Fibroblast of the aortic adventitia (primary cell): ENCODE results near the gene PLEKHJ1. TPM values are rescaled to one million over a fixed set of nuclear protein-coding genes. Genes with fewer than 3 reads are reported as not detected.

Source experiments
- DNase-seq: peaks from one replicate; pipeline ENCODE4 v3.0.0-alpha.2; 2010; ENCODE audit warnings: low read depth
- H3K4me3 ChIP-seq: 2 replicates; pipeline ENCODE4 v1.5.1; 2011; ENCODE audit warnings: low read depth, mild to moderate bottlenecking, control low read depth, low read length, moderate library complexity
- CTCF ChIP-seq: IDR thresholded peaks from 2 replicates; pipeline ENCODE4 v1.5.1; 2011; ENCODE audit warnings: mild to moderate bottlenecking, low read length, control low read depth, inconsistent platforms; ENCODE audit not compliant: insufficient read depth
- total RNA-seq: library from RNA; depleted of rRNA; stranded (reverse); fragments of >200 nt; gene quantifications from 2 replicates; pipeline ENCODE4 v1.2.3, GENCODE V29; 2012; ENCODE audit warnings: low replicate concordance

The PLEKHJ1 gene
- total RNA-seq, 1 donor: 33.4 TPM

GRCh38 chr19:2195361-2195760 lies 40.8 kb downstream of the PLEKHJ1 start:
- DNase-seq: no peak
- TF ChIP-seq CTCF: no peak
- no peak overlapping the region for H3K4me3 ChIP-seq

- H3K4me3 ChIP-seq: no peak overlapping the region
- TF ChIP-seq CTCF: no peak
- DNase-seq: no peak
These were observed 41.5 kb downstream of the PLEKHJ1 start for GRCh38 chr19:2194513-2195078.

- H3K4me3 ChIP-seq: no peak overlapping the region
- no peak for DNase-seq
- no peak for TF ChIP-seq CTCF
These were observed 42.3 kb downstream of the PLEKHJ1 start for GRCh38 chr19:2193807-2194206.

GRCh38 chr19:2192862-2193261 lies 43.3 kb downstream of the PLEKHJ1 start:
- H3K4me3 ChIP-seq: no peak overlapping the region
- no peak for DNase-seq
- no peak for TF ChIP-seq CTCF

GRCh38 chr19:2191456-2192310 lies 44.4 kb downstream of the PLEKHJ1 start:
- no peak for DNase-seq
- TF ChIP-seq CTCF: no peak
- H3K4me3 ChIP-seq: no peak overlapping the region

- H3K4me3 ChIP-seq: no peak overlapping the region
- DNase-seq: no peak
- no peak for TF ChIP-seq CTCF
These were observed 45.2 kb downstream of the PLEKHJ1 start for GRCh38 chr19:2190848-2191455.
